GM23338 (cell line): ENCODE data around the gene BPIFB2.

Experiments
- CREB1 ChIP-seq: fragments of 250-450 bp; sonication (Bioruptor Pico); IDR thresholded peaks from 2 replicates; pipeline ENCODE4 v1.5.0; 2020; ENCODE audit warnings: low read depth, mild to moderate bottlenecking, moderate library complexity
- CTCF ChIP-seq, 2 experiments: fragments of 200-600 bp in 1 of 2; sonication (generic) in 1 of 2; conservative IDR thresholded peaks; 2 replicates each; pipeline versions ENCODE4 v1.5.1 to v1.6.1; 2016 to 2017; ENCODE audit warnings: antibody characterized with exemption in 2 of 2, low read depth in 2 of 2, mild to moderate bottlenecking in 2 of 2, moderate library complexity in 1 of 2
- EZH2 ChIP-seq: fragments of 200-600 bp; sonication (generic); IDR thresholded peaks from one replicate; pipeline ENCODE4 v1.8.0; 2017; ENCODE audit warnings: antibody characterized with exemption, mild to moderate bottlenecking, low read depth; ENCODE audit not compliant: unreplicated experiment
- EZH2phosphoT487 ChIP-seq: fragments of 200-600 bp; sonication (generic); IDR thresholded peaks from one replicate; pipeline ENCODE4 v1.8.1; 2018; ENCODE audit warnings: antibody characterized with exemption; ENCODE audit not compliant: unreplicated experiment
- JUNB ChIP-seq: IDR thresholded peaks from one replicate; pipeline ENCODE4 v1.6.1; 2016; ENCODE audit warnings: antibody characterized with exemption; ENCODE audit not compliant: unreplicated experiment
- POLR2AphosphoS5 ChIP-seq: IDR thresholded peaks from 2 replicates; pipeline ENCODE4 v1.6.1; 2016; ENCODE audit warnings: antibody characterized with exemption, low read depth
- STAT1 ChIP-seq: IDR thresholded peaks from one replicate; pipeline ENCODE4 v1.6.1; 2016; ENCODE audit warnings: antibody characterized with exemption; ENCODE audit not compliant: unreplicated experiment
- ZNF331 ChIP-seq: fragments of 250-450 bp; sonication (Bioruptor Pico); IDR thresholded peaks from 2 replicates; pipeline ENCODE4 v1.5.0; 2020; ENCODE audit warnings: low read depth, mild to moderate bottlenecking, moderate library complexity
- TF ChIP-seq, protein P1 (sequence below): IDR thresholded peaks from one replicate; pipeline ENCODE4 v1.6.1; 2018; ENCODE audit warnings: antibody characterized with exemption; ENCODE audit not compliant: unreplicated experiment

DNA sequence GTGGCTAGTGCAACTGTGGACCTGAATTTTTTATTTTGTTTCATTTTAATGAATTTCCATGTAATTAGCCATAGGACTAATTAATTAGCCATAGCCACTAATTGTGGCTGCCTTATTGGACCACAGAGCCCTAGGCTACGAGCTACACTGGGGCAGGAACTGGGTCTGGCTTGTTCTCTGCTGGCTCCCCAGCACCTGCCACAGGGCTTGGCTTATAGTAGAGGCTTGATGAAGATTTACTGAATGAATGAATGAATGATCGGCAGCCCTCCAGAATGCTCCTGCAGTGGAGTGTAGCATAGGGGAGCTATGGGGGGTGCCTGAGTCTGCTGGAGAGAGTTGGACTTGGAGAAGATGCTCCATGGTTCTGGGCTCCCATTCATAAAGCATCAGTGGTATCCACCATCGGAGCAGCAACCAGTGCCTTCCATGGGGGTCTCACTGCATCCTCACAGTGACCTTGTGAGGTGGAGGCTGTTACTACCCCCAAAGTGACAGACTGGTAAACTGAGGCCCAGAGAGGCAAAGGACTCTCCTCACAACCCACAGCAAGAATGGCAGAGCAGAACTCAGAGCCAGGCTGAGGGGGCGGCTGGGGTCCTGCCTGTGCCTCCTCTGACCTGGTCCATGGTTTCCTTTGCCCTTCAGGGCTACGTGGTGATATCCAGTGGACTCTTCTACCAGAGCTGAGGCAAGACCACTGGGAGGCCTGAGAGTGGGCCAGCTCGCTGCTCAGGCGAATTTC, 15.4 kb downstream of the BPIFB2 start:
- TF ChIP-seq CTCF (conservative IDR thresholded peaks at IDR 0.05; ENCODE audit: low read depth in 2 of 2) (no peak), CREB1 (CRISPR knock-in tag) (no peak), EZH2 (no peak), POLR2AphosphoS5 (no peak), STAT1 (no peak), EZH2phosphoT487 (no peak), JUNB (no peak), ZNF331 (CRISPR knock-in tag) (no peak)
- TF ChIP-seq, protein P1, sequence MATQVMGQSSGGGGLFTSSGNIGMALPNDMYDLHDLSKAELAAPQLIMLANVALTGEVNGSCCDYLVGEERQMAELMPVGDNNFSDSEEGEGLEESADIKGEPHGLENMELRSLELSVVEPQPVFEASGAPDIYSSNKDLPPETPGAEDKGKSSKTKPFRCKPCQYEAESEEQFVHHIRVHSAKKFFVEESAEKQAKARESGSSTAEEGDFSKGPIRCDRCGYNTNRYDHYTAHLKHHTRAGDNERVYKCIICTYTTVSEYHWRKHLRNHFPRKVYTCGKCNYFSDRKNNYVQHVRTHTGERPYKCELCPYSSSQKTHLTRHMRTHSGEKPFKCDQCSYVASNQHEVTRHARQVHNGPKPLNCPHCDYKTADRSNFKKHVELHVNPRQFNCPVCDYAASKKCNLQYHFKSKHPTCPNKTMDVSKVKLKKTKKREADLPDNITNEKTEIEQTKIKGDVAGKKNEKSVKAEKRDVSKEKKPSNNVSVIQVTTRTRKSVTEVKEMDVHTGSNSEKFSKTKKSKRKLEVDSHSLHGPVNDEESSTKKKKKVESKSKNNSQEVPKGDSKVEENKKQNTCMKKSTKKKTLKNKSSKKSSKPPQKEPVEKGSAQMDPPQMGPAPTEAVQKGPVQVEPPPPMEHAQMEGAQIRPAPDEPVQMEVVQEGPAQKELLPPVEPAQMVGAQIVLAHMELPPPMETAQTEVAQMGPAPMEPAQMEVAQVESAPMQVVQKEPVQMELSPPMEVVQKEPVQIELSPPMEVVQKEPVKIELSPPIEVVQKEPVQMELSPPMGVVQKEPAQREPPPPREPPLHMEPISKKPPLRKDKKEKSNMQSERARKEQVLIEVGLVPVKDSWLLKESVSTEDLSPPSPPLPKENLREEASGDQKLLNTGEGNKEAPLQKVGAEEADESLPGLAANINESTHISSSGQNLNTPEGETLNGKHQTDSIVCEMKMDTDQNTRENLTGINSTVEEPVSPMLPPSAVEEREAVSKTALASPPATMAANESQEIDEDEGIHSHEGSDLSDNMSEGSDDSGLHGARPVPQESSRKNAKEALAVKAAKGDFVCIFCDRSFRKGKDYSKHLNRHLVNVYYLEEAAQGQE, result no peak
